Glutamatergic neuron (in vitro differentiated cells): ENCODE measurements around the gene HS3ST3B1. TPM values are rescaled to one million over a fixed set of nuclear protein-coding genes. Genes with fewer than 3 reads are reported as not detected.
A peak's percentile ranks its signal among the peaks of the same experiment; 100 is the strongest.

Experiments
- DNase-seq: peaks from one replicate; pipeline ENCODE4 v3.0.0; 2022
- H3K27ac Mint-ChIP-seq: one replicate; pipeline ENCODE4 v1.8.0; 2020; ENCODE audit warnings: mild to moderate bottlenecking, mixed read lengths, inconsistent platforms; ENCODE audit not compliant: unreplicated experiment
- H3K27me3 Mint-ChIP-seq: one replicate; pipeline ENCODE4 v1.8.0; 2020; ENCODE audit warnings: mild to moderate bottlenecking, moderate library complexity, mixed read lengths, inconsistent platforms; ENCODE audit not compliant: unreplicated experiment
- H3K36me3 Mint-ChIP-seq: one replicate; pipeline ENCODE4 v1.8.0; 2020; ENCODE audit warnings: mild to moderate bottlenecking, mixed read lengths, inconsistent platforms; ENCODE audit not compliant: unreplicated experiment
- H3K4me1 Mint-ChIP-seq: one replicate; pipeline ENCODE4 v1.8.0; 2020; ENCODE audit warnings: mild to moderate bottlenecking, low read depth, mixed read lengths, inconsistent platforms; ENCODE audit not compliant: unreplicated experiment
- H3K4me3 Mint-ChIP-seq: one replicate; pipeline ENCODE4 v1.8.0; 2020; ENCODE audit warnings: mild to moderate bottlenecking, mixed read lengths, inconsistent platforms; ENCODE audit not compliant: unreplicated experiment
- H3K9me3 Mint-ChIP-seq: one replicate; pipeline ENCODE4 v1.8.0; 2020; ENCODE audit warnings: mild to moderate bottlenecking, moderate library complexity, mixed read lengths, inconsistent platforms; ENCODE audit not compliant: unreplicated experiment
- CTCF ChIP-seq: fragments of 200-600 bp; sonication (generic); IDR thresholded peaks from one replicate; pipeline ENCODE4 v1.5.0; 2021; ENCODE audit not compliant: partially characterized antibody, unreplicated experiment
- total RNA-seq: library from RNA; stranded (reverse); fragmentation: NEBNext Ultra II Directional; extraction: Animal tissue kit (Norgen Biotek cat#: 25700); gene quantifications from one replicate; pipeline ENCODE4 v1.2.1, GENCODE V29; 2021; ENCODE audit not compliant: unreplicated experiment

The HS3ST3B1 gene
- total RNA-seq, 1 donor from 2014 or later = 2.4 TPM

- H3K9me3 Mint-ChIP-seq = peaks cover 19% of the 10 kb centered on the region
- TF ChIP-seq CTCF = no peak
- peaks cover 23% of the 10 kb centered on the region for H3K27me3 Mint-ChIP-seq
- no peaks in the 10 kb centered on the region for H3K36me3 Mint-ChIP-seq
- H3K4me3 Mint-ChIP-seq = peak overlapping the region; percentile 87
- peak; percentile 43 for DNase-seq
- no peak overlapping the region for H3K27ac Mint-ChIP-seq
- peaks cover 21% of the 10 kb centered on the region for H3K4me1 Mint-ChIP-seq
Observed at GRCh38 chr17:14303343-14304221, 2.7 kb downstream of the HS3ST3B1 start.

GRCh38 chr17:14304222-14304772 lies 3.4 kb downstream of the HS3ST3B1 start:
- TF ChIP-seq CTCF = no peak
- peaks cover 21% of the 10 kb centered on the region for H3K27me3 Mint-ChIP-seq
- peaks cover 21% of the 10 kb centered on the region for H3K9me3 Mint-ChIP-seq
- peak overlapping the region; percentile 78 for H3K4me3 Mint-ChIP-seq
- H3K36me3 Mint-ChIP-seq = no peaks in the 10 kb centered on the region
- H3K4me1 Mint-ChIP-seq = peaks cover 22% of the 10 kb centered on the region
- no peak overlapping the region for H3K27ac Mint-ChIP-seq
- no peak for DNase-seq

GRCh38 chr17:14304773-14305517 lies 4.1 kb downstream of the HS3ST3B1 start:
- Mint-ChIP-seq H3K36me3 (no peaks in the 10 kb centered on the region), H3K4me1 (peaks cover 20% of the 10 kb centered on the region), H3K27ac (no peak overlapping the region), H3K27me3 (peaks cover 15% of the 10 kb centered on the region), H3K9me3 (peaks cover 20% of the 10 kb centered on the region), H3K4me3 (peak overlapping the region; percentile 78)
- TF ChIP-seq CTCF = no peak
- no peak for DNase-seq

- Mint-ChIP-seq H3K4me1 (peaks cover 21% of the 10 kb centered on the region), H3K36me3 (no peaks in the 10 kb centered on the region), H3K27ac (no peak overlapping the region), H3K9me3 (peaks cover 19% of the 10 kb centered on the region), H3K4me3 (no peak overlapping the region), H3K27me3 (peaks cover 14% of the 10 kb centered on the region)
- DNase-seq = no peak
- TF ChIP-seq CTCF = no peak
Observed at GRCh38 chr17:14305785-14306496, 5.1 kb downstream of the HS3ST3B1 start.
